Hippocampal formation (tissue), 2 donors: Measurements from ENCODE around the gene BIN1.

Experiments
- DNase-seq, 2 donors: peaks; one replicate each; lab custom pipeline; 2025; lab: John Stamatoyannopoulos, UW

Gene BIN1

DNA sequence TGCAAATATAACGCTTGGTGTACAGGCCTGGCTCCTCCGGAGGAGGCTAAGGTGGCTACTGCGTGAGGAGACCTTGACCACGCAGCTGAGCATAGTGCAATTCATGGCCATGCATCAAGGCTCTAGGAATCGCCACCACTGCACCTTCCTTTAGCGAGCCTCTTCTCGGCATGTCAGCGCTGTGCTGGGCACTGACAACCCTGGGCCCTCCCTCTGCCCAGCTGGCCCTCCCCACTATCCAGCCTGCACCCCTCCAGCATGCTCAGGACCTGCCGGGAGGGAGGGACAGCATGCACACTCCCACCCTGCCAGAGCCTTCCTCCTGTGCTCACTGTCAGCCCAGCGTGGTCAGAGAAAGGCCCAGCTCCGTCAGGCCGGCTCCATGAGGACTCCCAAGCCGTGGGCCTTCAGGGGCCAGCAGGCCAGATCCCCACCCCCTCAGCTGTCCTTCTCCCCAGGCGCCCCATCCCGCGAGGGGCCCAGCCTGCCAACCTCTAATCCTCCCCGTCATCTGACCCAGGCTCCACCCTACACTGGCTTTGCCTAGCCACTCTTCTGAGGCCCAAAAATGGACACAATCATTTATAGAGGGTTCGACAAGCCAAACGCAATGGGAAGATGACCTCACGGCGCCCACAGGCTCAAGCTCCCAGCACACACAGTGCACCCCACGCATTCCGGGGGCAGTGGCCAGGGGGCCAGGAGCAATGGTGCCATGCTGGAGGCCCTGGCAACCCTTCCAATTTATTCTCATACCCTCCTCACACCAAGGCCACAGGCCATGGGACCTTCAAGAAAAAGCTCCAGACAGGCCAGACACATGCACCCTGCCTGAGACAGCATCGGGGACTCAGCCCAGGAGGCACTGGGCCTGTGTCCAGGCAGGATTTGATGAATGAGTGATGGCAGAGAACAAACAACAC is 3.5 kb downstream of the BIN1 start:
- peak; percentile 47 to 73 for DNase-seq

DNA sequence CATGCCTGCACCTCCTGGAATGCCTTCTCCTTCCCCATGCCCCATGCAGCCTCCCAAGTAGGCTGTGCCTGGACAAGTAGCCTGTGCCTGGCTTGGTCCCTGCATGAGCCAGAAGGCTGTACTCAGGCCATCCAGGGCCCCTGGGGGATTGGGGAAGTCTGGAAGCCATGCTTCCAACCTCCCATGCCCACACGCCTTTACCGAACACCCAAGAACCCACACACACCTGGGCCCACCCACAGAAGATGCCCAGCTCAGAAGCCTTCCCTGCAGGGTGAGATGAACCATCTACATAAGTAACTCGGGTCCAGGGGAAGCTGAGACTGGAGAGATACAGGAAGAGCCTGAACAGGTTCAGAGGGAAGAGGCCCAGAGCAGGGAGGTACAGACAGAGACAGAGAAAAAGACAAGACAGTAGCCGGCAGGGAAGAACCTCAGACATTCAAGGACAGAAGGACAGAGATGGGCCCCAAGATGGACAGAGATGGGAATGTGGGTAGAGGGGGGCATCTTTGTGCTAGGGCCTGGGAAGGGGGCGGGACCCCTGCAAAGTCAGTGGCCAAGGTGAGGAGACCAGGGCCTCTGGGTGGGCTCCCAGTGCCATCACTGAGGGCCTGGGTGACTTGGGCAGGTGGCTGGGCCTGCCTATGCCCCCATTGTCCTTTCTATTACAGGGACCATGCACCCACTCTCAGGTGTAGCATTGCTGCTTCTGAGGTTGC is 4.3 kb downstream of the BIN1 start:
- DNase-seq = no peak

DNA sequence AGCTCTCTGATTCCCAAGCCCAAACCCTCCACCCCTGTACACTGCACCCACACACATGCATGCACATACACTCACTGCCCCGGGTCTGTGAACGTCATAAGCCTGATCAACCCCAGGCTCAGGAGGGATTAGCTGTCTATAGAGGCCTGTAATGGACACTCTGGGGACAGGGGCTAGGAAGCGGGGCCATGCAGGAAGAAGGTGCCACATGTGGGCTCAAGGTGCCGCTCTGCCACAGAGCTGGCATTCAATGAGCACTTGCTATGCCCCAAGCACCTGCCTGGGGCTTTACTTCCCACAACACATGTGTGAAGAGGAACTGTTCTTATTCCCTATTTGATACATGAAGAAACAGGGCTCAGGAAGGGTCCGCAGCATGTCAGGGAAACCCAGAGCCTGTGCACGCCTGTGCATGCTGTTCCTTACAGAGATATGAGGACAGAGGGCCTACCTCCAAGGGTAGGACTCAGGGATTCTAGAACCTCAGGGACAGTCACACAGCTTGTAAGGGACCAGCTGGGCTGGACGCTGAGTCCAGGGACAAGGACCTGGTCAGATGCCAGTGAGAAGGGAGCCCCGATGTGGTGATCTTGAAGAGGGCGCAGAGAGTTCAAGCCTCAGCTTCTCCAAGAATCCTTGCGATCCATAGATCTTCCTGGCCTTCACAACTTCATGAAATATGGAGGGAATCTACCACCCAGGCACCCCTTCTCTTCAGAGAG is 5.0 kb downstream of the BIN1 start:
- DNase-seq = no peak

DNA sequence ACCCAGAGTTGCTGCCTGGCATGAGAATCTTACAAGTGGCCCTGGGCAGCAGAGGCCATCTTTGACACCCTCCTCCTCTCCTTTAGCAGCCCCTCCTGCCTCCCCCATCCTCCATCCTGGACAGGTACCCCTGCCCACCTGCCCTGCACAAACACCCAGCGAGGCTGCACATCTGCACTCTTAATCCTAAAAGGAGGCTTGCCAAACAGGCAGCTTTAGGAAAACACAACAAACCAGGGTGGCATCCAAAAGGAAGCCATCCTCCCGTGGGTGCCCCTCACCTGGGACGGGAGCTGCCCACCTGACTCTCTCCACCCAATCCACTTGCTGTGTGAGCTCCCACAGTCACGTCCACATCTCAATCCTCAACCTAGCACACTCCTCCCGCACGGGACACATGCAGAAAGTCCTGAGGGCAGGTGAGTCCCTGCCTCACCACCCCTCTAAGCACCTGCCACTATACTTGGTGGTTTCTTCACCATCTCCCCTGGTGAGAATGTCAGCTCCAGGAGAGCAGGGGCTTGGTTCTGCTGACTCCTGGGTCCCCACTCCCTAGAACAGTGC is 5.8 kb downstream of the BIN1 start:
- DNase-seq = no peak

DNA sequence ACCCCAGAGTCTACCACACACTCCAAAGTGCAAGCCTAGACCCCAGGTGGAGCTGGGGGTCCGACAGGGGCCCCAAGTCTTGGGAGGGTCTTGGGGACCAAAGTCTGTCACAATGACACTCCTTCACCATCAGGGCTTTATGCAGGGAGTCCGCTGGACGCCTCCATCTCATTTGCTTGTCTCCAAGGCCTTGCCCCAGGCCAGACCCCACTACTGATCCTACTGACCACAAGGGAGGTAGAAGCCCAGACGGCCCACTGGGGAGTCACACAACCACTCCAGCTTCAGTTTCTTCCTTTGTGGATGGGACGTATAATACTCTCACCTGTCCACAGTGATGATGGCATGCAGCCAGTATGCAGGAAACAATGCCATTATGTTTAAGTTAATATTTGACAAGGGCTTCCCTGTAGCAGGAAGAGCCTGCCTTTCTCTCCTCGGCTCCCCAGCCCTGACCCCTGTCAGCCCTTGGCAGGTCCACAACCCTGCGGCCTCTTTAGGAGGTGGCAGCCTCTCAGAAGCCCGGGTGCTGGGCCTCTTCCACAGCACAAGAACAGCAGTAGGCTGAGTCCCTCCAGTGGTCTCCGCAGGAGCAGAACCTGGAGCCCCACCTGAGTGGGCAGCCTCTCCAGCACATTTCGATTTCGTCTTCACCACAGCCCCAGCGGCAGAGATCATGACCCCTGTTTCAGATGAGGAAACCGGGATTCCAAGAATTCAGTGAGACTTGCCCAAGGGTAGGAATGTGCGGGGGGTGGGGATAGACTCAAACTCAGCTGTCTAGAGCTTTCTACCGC is 6.5 kb downstream of the BIN1 start:
- no peak for DNase-seq

DNA sequence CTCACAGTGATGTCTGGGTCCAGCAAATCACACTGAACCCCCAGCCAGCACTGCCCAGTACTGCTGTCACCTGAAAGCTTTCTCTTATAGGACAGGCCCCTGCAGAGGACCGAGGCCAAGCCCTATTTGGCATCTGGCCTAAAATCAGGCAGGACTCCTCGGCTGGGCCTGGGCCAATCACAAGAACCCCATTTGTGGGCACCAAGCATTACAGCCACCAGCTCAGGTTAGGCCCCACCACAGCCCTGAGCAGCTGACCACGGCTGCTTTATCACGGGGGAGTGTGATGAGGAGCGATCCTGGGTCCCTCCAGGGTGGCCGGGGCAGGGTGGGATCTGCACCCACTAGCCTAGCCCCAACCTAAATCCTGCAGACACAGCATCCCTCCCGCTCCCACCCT is 8.2 kb downstream of the BIN1 start:
- DNase-seq = no peak

DNA sequence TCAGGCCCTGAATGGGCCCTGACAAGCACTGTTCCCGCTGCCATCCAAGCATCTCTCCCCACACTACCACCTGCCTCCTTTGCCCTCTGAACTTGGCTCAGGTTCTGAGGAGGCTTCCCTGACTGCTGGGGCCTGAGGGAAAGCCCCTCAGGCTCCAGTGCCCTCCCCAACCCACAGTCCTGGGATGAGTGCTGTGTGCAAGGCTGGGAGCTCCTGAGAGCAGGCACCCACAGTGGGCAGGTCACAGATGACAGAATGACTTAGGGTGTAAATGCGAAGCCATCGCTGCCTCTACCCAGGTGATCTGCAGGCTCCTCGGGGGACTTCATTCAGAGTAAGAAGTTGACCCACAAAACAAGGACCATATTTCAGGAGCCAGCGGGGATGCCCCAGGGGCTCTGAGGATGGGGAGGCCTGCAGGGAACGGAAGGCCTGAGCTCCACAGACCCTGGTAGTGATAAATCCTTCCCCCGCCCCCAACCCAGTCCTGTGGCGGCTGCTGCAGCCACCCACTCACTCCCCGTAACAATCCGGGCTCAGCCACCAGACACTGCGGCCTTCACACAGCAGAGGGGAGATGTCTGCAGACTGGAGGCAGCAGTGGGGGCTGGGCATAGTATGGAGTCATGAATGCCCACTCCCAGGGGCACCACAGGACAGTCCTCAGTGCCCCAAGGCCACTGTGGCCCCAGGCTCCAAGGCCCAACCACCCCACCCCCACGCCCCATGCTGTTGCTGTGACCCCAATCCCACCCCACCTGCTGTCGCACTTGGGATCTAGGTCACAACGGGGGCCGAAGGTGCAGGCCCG is 8.9 kb downstream of the BIN1 start:
- DNase-seq = no peak

DNA sequence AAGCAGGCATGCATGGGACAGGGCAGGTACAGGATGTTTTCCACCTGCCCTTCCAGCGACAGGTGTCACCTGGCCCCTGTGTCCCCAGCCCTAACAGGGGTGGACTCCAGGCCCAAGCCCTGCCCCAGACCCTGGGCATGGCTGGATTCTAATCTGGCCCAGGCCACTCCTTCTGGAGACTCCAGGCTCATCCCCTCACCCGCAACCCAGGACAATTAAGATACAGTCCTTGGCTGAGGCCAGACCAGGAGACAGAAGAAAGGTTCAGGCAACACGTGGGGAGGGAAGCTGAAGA is 9.5 kb downstream of the BIN1 start:
- DNase-seq = no peak

DNA sequence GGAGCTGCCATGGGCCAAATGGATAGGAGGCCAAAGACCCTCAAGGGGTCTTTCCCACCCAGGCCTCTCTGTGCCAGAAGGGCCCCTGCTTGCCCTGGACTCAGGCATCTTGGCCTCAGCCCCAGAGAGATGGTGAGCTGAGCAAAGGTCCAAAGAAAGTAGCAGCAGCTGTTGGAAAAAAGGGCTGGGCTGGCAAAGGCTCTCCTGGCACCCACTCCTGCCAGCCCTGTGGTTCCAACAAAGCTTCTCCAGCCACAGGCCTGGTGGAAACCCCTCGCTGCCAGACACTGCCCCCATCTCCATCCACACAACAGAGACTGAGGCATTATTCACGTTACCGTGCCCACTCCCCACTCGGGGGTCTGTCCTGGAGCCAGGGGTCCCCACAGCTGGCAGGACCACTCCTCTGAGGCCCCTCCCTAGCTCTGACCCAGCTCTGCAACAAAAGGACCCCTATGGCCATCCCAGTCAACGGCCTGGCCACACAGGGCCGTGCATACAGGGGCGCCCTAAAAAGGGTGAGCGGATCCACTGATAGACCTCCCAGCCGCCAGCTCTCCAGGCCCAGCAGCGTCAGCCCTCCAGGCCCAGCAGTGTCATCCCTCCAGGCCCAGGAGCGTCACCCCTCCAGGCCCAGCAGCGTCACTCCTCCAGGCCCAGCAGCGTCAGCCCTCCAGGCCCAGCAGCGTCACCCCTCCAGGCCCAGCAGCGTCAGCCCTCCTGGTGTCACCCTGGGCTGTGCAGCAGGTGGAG is 10.1 kb downstream of the BIN1 start:
- peak in 1 of 2 donors; percentile 46 for DNase-seq

DNA sequence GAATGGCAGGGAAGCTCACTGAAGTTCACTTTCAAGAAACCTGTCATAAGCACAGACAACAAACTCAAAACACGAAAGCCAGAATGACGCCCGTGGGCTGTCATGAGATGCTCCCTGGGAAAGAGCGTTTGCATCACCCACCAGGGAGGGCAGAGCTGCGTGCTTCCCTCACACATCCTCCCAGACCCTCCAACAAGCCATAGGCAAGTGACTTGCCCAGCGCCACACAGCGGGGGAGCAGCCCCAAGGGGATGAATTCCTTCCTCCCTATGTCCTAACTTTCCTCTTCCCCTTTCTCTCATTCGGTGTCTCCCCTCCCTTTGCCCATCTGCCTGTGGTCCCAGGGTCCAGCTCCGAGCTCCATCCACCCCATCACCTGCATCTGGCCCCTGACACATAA is 10.7 kb downstream of the BIN1 start:
- DNase-seq = no peak

DNA sequence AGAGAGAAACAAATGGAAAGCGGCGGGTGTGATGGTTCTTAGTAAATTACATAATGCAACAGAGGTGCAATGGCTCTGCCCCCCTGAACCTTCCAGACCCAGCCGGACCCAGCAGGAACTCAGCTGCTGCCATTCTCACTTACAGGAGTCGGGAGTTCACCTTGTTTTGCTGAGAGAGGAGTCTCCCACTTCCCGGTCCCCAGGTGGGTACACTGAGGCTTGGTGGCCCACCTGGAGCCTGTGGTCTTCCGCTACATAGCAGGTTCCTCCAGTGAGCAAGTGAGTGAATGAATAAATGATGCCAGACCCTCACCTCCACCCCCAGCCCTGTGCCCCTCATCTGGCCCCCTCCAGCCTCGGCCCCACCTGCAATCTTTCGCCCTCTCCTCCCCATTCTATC is 11.2 kb downstream of the BIN1 start:
- DNase-seq = no peak

DNA sequence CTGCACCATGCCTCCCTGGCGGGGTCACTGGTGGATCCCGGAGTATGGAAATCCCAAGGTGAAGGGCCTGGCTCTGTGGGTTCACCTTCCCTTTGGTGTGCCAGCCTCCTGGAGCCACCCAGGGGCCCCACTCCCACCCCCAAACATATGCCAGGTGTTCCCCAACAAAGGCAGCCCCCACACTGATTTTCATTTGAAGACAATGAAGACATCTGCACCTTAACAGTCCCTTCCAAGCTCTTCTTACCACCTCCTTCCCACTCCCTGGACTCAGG is 11.7 kb downstream of the BIN1 start:
- DNase-seq = no peak

DNA sequence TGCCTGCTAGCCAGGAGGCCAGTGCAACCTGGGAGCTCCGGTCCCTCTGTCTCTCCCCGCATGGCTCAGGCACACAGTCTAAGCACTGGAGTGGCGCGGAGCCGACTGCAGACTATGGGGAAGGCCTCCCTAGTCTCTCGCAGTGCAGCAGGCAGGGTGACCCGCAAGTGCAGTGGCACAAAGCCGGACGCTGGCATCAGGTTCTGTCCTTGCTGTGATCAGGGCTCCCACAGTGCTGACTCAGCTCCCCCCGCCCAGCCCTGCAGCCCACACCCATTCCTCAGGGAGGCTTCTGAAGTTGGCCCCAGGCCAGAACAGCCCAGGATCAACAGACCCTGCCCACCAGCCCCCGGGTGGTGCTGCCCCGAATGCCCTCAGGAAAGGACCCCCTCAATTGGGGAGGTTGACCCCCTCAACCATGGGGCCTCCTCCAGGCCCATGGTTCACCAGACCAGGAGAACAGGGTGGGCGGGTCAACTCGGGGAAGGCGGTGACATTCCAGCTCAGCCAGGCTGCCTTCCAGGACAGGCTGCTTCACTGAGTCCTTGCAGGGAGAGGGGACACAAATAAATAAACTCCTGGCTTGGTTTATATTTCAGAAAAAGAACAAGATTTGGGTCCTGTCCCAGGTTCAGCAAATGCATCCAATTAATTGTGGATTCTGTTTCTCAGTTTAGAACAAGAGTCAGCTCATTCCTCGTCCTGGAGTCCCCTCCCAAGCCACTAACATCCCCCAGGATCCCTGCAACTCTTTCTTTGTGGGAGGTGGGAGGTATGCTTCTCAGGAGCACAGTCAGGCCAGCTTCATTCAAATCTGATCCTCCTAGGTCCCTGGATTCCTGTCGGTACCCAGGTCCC is 12.2 kb downstream of the BIN1 start:
- DNase-seq = peak; percentile 48 to 68

DNA sequence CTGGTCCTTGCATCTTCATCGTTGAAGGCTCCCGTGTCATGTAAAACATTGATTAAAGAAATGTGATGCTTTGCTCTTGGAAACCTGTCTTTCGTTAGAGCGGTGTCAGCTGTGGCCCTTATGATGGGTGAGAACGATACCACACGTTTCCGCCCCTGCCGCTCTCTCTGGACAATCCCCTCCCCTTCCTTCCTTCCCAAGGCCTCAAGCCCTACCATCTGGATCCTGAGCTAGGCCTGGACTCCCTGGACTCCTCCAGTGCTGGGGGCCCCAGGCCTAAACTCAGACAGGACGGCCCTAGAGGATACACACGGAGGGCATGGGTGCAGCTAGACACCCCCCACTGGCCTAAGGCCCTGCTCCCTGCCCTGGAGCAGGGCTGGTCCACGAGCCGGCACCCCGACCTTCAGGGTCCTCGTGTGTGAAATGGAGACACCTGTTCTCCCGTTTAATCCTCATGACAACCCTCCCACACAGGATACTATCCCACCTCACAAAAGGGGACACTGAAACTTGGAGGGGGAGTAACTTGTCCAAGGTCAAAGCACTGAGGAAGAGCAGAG is 13.2 kb downstream of the BIN1 start:
- no peak for DNase-seq

DNA sequence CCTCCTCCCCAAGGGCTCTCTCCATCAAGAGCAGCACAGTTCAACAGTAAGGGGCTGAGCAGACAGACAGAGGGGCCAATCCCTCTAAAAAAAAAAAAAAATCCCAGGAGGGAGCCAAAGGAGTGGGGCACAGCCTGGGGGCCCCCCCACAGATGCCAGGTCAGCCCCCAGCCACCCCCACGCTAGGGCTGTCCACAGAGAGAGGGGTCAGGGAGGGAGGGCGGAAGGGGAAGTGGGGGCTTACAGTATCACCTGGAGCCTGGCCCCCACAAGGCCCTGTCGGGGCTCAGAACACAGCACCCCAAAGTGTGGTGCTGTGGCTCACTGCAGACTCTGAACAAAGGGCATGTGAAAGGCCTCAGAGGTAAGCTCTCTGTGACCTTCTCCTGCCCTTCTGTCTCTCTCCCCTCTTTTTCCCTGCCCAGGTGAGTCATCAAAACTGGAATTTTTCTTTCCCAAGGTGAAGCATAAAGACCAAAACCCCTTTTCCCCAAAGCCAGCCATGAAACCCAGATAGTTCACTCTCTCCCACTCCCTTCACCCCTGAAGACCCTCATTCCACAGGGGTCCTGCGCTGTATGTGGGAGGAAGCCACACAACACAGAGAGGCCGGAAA is 13.9 kb downstream of the BIN1 start:
- DNase-seq = no peak

DNA sequence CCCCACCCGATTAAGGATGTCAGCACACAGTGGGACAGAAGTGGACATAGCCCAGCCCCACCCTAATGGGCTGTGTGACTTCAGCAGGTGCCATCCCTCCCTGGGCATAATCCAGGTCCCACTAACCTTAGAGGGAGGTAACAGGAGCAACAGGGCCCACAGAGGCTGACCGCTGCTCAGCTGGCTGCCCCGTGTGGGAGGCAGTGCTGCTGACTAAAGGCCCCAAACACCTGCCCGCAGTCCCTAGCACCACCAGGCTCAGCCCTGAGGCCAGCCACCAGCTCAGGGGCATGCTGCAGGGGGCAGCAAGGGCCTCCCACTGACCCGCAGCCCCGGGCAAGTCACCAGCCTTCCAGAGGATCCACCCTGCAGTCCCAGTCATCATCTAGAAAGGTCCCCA is 14.6 kb downstream of the BIN1 start:
- no peak for DNase-seq

DNA sequence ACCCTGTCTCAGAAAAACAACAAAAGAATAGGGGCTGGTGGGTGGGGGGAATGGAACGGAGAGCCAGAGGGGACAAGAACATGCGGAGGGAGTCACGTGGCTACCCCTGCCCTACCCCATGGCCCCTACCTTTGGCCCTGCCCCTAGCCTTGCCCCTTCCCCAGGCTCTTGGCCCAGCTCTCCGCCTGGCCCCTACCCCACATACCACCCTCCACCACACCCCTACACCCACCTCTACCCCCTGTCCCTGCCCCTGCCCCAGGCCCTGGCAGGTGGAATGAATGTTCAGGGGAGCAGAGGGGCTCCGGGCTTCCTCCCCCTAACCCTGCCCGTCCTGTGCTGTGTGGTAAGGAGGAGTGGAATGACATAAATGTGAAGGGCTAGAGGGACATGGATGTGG is 15.1 kb downstream of the BIN1 start:
- DNase-seq = no peak

DNA sequence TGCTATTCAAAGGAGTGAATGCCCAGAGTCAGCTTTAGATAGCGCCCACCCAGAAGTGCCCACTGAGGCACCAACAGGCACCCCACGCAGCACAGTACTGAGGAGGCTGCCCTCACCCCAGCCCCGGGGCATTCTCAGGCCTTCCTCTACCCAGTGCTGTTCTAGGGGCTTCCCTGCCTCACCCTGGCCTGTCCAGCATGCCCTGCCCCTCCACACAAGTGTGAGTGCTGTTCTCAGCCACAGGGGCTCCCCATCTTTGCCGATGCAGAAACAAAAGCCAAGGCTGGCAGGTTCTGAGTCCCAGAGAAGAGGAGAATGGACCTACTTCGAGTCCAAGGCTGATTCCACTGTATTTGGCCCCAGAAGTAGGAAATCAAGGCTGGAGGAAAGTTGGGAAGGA is 15.8 kb downstream of the BIN1 start:
- no peak for DNase-seq
